ENCODE measurements around the gene HEPACAM. TPM values are rescaled to one million over a fixed set of nuclear protein-coding genes. Genes with fewer than 3 reads are reported as not detected.

HEPACAM gene
- total RNA-seq, 1 donor from 2014 or later: not detected

- Histone ChIP-seq H3K9me3 (ENCODE audit: insufficient read depth, low read depth, low read length) (no peaks in the 10 kb centered on the region), H4K20me1 (ENCODE audit: insufficient read depth, low read length) (no peaks in the 10 kb centered on the region), H3K36me3 (ENCODE audit: insufficient read depth, low read length) (no peaks in the 10 kb centered on the region)
Observed at GRCh38 chr11:124943254-124943616, 7.4 kb upstream of the HEPACAM start.

GRCh38 chr11:124942466-124943253, 6.8 kb upstream of the HEPACAM start:
- no peaks in the 10 kb centered on the region for H3K27me3 ChIP-seq (ENCODE audit: insufficient read depth, low read length)
- H3K36me3 Mint-ChIP-seq (ENCODE audit: low read depth, unreplicated experiment): no peaks in the 10 kb centered on the region
- H3K4me3 ChIP-seq (ENCODE audit: insufficient read depth, low read depth, low read length): no peak overlapping the region
- no peak for DNase-seq (ENCODE audit: low read depth)
- no peaks in the 10 kb centered on the region for H3K4me1 ChIP-seq (ENCODE audit: insufficient read depth, low read length)
- TF ChIP-seq EZH2 (IDR thresholded peaks at IDR 0.05; ENCODE audit: insufficient read depth, low read length) (no peak), CTCF (IDR thresholded peaks at IDR 0.05; ENCODE audit: insufficient read depth, low read depth, low read length) (no peak)
- no peak overlapping the region for H2AFZ ChIP-seq (ENCODE audit: low read depth, low read length)
- H3K4me1 Mint-ChIP-seq (ENCODE audit: low read depth, unreplicated experiment): peaks cover 12% of the 10 kb centered on the region
- no peak overlapping the region for H3K9ac ChIP-seq (ENCODE audit: low read length)
- H3K4me3 Mint-ChIP-seq (ENCODE audit: unreplicated experiment): no peak overlapping the region
- no peak overlapping the region for H3K4me2 ChIP-seq (ENCODE audit: low read length)
- no peaks in the 10 kb centered on the region for H3K79me2 ChIP-seq (ENCODE audit: insufficient read depth, low read length)
- H3K36me3 ChIP-seq (ENCODE audit: insufficient read depth, low read length): no peaks in the 10 kb centered on the region
- no peak overlapping the region for H3K27ac ChIP-seq (ENCODE audit: low read depth, low read length)
- H3K27ac Mint-ChIP-seq (ENCODE audit: unreplicated experiment): no peak overlapping the region
- no peaks in the 10 kb centered on the region for H4K20me1 ChIP-seq (ENCODE audit: insufficient read depth, low read length)
- no peaks in the 10 kb centered on the region for H3K9me3 Mint-ChIP-seq (ENCODE audit: unreplicated experiment)
- H3K27me3 Mint-ChIP-seq (ENCODE audit: low read depth, unreplicated experiment): no peaks in the 10 kb centered on the region
- no peaks in the 10 kb centered on the region for H3K9me3 ChIP-seq (ENCODE audit: insufficient read depth, low read depth, low read length)
- no peak for FAIRE-seq

More at GRCh38 chr11:124943254-124943616, 7.4 kb upstream of the HEPACAM start:
- no peak overlapping the region for H3K27ac ChIP-seq (ENCODE audit: low read depth, low read length)
- no peak for DNase-seq (ENCODE audit: low read depth)
- H3K36me3 Mint-ChIP-seq (ENCODE audit: low read depth, unreplicated experiment): peaks cover under 1% of the 10 kb centered on the region
- TF ChIP-seq CTCF (IDR thresholded peaks at IDR 0.05; ENCODE audit: insufficient read depth, low read depth, low read length) (no peak), EZH2 (IDR thresholded peaks at IDR 0.05; ENCODE audit: insufficient read depth, low read length) (no peak)
- peaks cover 8% of the 10 kb centered on the region for H3K4me1 Mint-ChIP-seq (ENCODE audit: low read depth, unreplicated experiment)
- no peaks in the 10 kb centered on the region for H3K4me1 ChIP-seq (ENCODE audit: insufficient read depth, low read length)
- no peak for FAIRE-seq
- H3K9me3 Mint-ChIP-seq (ENCODE audit: unreplicated experiment): no peaks in the 10 kb centered on the region
- H3K4me3 Mint-ChIP-seq (ENCODE audit: unreplicated experiment): no peak overlapping the region
- H3K4me3 ChIP-seq (ENCODE audit: insufficient read depth, low read depth, low read length): no peak overlapping the region
- no peaks in the 10 kb centered on the region for H3K27me3 Mint-ChIP-seq (ENCODE audit: low read depth, unreplicated experiment)
- no peaks in the 10 kb centered on the region for H3K27me3 ChIP-seq (ENCODE audit: insufficient read depth, low read length)
- no peak overlapping the region for H2AFZ ChIP-seq (ENCODE audit: low read depth, low read length)
- no peak overlapping the region for H3K27ac Mint-ChIP-seq (ENCODE audit: unreplicated experiment)
- H3K4me2 ChIP-seq (ENCODE audit: low read length): no peak overlapping the region
- no peaks in the 10 kb centered on the region for H3K79me2 ChIP-seq (ENCODE audit: insufficient read depth, low read length)
- H3K9ac ChIP-seq (ENCODE audit: low read length): no peak overlapping the region

- Mint-ChIP-seq H3K36me3 (ENCODE audit: low read depth, unreplicated experiment) (no peaks in the 10 kb centered on the region), H3K27ac (ENCODE audit: unreplicated experiment) (no peak overlapping the region), H3K4me1 (ENCODE audit: low read depth, unreplicated experiment) (peaks cover 9% of the 10 kb centered on the region), H3K4me3 (ENCODE audit: unreplicated experiment) (no peak overlapping the region), H3K27me3 (ENCODE audit: low read depth, unreplicated experiment) (peaks cover 2% of the 10 kb centered on the region), H3K9me3 (ENCODE audit: unreplicated experiment) (no peaks in the 10 kb centered on the region)
- H3K9me3 ChIP-seq (ENCODE audit: insufficient read depth, low read depth, low read length): no peaks in the 10 kb centered on the region
- DNase-seq (ENCODE audit: low read depth) (no peak), FAIRE-seq (no peak)
- no peak overlapping the region for H3K4me2 ChIP-seq (ENCODE audit: low read length)
- H2AFZ ChIP-seq (ENCODE audit: low read depth, low read length): no peak overlapping the region
- no peak overlapping the region for H3K9ac ChIP-seq (ENCODE audit: low read length)
- no peaks in the 10 kb centered on the region for H4K20me1 ChIP-seq (ENCODE audit: insufficient read depth, low read length)
- H3K4me3 ChIP-seq (ENCODE audit: insufficient read depth, low read depth, low read length): no peak overlapping the region
- no peaks in the 10 kb centered on the region for H3K79me2 ChIP-seq (ENCODE audit: insufficient read depth, low read length)
- no peaks in the 10 kb centered on the region for H3K27me3 ChIP-seq (ENCODE audit: insufficient read depth, low read length)
- no peaks in the 10 kb centered on the region for H3K4me1 ChIP-seq (ENCODE audit: insufficient read depth, low read length)
- TF ChIP-seq CTCF (IDR thresholded peaks at IDR 0.05; ENCODE audit: insufficient read depth, low read depth, low read length) (no peak), EZH2 (IDR thresholded peaks at IDR 0.05; ENCODE audit: insufficient read depth, low read length) (no peak)
- no peaks in the 10 kb centered on the region for H3K36me3 ChIP-seq (ENCODE audit: insufficient read depth, low read length)
- no peak overlapping the region for H3K27ac ChIP-seq (ENCODE audit: low read depth, low read length)
Observed at GRCh38 chr11:124941703-124942102, 5.9 kb upstream of the HEPACAM start.
